NCI-H82 treated with DMSO at 0.1 percent for 48 hours (cell line): ENCODE measurements around the gene RAD51B.

Experiments
- DNase-seq: peaks from one replicate; lab custom pipeline; 2025; ENCODE audit not compliant: unreplicated experiment; lab: John Stamatoyannopoulos, UW

The RAD51B gene

DNA sequence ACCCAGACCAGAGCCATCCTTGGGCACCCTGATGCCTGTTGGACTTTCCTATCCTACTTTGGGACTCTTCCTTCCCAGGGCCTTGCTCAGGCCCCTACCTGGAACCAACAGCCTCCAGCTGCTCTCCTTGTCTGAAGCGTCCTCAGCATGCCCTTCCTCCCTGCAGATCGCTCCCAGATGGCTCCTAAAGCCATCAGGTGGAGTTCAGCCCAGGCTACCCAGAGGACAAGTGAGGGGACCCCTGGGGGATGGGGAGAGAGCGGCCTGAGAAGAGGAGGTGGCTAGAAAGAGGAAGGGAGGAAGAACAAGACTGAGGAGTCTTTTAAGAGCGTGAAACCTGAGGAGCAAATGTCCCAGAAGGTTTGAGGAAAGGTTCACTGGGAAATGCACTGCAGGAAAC is 736.7 kb downstream of the RAD51B start:
- no peak for DNase-seq

DNA sequence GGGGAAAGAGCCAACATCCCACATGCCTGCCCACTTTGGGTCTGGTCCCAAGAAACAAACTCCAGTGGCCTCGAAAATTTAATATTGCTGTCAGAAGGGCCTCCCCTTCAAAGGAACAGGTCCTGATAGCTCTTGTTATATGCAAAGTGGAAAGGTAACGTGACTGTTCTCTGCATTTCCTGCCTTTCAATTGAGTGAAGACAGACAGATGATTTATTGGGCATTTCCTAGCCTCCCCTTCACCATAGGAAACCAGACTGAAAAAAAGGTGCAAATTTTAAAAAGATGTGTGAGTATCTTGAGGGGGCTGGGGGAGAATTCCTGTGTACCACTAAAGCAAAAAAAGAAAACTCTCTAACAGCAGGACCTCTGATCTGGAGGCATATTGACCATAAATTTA is 738.1 kb downstream of the RAD51B start:
- no peak for DNase-seq

DNA sequence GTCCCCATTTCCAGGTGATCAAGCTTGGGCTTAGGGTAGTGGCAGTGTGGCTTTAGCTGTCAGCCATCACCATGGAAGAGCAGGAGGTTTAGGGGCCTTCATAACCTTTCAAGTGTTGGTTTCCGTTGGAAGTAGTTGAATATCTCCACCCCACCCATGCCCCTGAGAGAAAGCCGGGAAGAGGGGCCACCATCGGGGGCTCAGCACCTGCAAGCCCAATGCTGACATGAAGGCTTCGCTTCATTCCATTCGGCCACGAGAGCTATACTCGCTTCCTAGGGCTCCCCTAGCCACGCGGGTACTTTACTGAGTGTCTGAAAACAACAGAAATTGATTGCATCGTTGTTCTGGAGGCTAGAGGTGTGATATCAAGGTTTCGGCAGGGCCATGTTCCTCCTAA is 738.5 kb downstream of the RAD51B start:
- no peak for DNase-seq

DNA sequence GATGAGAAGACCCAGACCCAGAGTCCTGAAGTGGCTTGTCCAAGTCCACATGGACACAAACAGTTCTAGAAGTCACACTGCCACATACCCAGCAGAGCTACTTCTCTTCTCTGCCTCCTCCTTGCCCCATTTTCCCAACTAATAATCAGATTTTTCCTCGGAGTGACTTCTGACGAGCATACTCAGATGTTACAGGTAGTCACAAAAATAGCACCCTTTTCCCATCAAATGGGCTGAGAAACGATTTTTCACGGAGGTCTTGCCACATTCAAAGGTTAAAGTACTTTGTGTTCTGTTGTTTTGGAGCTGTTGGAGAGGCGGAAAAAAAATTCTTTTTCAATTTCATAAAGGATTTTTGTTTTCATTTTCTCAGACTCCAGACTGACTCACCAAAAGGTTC is 740.4 kb downstream of the RAD51B start:
- no peak for DNase-seq

DNA sequence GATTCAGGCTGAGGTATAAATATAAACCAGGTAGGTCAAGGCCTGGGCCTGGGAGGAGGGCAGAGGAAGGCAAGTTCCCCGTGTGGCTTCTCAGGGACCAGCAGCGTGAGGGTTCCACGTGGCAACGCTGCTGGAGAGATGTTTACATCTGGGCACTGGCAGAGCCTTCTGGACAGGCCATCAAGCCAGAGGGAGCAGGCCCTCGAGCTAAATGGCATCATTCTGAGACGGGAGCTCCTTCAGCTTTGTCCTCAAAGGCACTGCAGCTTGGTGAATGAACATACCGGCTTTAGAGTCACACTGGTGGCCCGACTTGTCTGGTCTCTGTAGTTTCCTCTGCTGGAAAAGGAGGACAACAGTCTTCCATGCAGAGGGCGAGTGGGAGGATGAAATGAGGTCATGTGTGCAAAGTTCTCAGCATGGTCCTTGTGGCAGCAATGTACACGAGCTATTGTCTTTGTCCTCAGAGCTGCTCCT is 742.0 kb downstream of the RAD51B start:
- no peak for DNase-seq

DNA sequence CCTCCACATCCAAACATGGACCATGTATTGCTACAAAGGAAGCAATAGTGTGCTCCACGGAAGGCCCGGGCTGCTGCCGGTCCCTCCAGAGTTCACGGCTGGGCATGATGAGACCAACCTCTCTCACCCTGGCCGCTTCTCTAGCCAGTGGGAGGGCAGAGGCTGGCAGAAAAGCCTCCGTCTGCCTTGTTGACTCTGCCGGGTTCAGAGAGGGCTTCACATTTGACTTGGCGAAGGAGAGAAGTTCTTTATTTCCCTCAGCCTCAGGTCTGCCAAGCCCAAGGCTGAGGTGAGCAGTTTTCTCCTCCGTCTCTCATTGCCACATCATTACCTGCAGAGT is 743.3 kb downstream of the RAD51B start:
- no peak for DNase-seq

DNA sequence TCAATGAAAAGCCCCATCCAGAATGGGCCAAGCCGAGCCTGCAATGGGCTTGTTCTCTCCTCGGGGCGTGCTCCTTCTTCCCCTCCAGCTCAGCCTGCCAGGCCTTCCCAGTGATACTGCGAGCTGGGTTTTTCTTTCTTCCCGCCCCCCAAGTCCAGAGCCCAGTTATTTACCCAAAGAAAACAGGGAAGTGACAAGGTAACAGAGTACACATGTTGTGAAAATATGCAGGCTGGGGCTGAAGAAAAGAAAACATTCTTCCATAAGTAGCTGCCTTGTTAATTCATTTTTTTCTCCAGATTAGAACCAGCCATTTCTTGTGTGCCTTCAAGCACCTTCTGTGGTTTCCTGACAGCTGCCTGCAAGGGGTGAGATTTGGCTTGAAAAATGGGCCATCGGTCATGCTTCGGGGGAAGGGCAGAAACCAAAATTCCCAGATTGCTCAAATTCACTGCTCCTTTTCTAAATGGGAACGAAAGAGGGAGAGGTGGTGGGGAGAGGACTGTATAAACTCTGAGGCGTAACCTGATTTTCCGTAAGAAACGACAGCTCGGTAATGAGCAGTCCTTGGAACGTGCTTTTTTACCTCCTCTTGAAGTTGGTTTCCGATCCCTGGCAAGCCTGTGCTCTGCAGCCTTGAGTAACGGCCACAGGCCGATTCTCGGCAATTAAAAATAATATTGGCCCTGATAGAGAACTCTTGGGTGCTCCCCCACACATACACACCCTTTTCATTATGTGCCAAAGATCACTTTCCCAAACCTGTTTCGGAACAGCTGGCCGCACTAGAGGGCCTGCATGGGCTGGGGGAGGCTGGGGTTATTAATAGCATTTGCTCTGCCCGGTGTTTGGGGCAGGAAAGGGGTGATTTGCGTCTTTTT is 743.9 kb downstream of the RAD51B start:
- DNase-seq = no peak

DNA sequence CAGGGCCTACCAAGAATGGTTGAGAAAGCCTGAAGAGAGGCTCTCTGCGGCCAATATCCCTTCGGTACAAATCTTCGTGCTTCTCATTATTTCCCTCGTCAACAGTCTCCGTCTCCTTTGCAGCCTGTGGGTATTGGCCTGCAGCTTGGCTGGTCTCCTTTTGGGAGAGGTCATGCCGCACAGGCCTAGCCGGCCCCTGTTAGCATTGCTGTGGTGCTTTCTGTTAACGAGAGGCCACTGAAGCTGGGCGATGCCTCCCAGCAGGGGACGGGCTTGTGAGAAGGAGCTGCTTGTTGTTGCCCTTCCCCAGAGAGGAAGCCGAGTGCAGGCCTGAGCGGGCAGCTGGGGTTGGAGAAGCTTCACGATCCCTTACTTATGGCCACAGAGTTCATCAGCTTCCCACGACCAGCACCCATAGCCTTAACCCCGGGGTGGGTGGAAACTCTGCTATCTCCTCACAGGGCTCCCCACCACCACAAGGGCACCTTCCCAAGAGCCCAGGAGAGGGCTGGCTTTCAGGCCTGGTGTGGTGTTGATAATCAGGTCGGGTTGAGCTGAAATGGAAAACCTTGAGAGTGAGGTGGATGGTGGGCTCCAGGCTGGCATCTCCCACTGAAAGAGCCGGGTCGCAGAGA is 744.7 kb downstream of the RAD51B start:
- no peak for DNase-seq

DNA sequence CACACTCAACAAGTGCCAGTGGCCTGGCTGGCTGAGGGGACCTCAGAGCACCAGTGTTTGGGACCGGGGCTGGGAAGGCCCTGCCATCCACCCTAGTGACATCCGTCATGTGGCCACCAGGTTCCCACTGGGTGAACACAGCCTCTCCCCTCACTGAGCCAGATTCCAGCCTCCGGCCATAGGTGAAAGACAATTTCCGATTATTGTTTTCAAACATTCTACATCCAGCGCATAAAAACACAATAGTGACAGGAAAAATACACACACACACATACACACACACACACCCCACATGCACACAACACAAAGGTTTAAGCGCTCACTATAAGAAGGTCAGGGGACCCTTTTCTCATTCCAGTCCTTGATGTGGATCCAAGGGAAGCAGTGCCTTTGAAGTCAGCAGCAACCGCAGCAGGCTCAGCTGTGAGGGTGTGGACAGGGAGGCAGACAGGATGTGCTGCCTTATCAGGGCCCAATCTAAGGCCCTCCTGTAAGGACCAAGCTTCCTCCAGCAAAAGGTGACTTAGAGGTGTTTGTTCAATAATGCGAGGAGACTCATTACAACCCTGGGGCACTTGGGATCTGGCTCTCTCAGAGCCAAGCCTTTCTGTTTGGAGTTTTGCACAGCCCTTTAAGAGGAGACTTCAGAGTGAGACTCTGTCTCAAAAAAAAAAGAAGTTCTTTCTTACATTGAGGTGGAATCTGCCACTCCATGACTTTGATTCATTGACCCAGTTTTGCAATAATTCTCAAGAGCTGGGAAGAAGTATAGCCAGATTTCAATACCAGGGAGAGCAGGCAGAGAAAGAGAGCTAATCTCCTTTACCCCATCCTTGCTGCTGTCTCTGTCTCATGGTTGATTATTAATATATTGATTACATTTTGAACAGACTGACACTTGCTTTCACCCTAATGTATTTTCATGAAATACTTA is 745.5 kb downstream of the RAD51B start:
- DNase-seq = no peak

DNA sequence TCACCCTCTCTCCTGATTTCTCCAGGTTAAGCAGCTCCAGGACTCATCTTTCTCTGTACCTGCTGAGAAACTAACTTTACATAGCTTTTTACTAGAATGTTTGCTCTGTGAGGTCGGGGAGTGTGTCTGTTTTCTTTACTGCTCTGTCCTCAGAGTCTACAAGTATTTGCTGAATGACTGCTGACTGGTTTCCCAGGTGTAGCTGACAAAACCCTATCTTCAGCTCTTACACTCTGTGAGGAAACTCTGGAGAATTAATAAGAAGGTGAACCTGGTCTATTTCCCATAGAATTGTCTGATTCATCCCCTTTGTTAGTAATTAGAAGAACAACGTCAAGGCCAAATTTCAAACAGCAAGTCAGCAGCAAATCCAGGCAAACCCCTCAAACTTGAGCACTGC is 746.5 kb downstream of the RAD51B start:
- no peak for DNase-seq

DNA sequence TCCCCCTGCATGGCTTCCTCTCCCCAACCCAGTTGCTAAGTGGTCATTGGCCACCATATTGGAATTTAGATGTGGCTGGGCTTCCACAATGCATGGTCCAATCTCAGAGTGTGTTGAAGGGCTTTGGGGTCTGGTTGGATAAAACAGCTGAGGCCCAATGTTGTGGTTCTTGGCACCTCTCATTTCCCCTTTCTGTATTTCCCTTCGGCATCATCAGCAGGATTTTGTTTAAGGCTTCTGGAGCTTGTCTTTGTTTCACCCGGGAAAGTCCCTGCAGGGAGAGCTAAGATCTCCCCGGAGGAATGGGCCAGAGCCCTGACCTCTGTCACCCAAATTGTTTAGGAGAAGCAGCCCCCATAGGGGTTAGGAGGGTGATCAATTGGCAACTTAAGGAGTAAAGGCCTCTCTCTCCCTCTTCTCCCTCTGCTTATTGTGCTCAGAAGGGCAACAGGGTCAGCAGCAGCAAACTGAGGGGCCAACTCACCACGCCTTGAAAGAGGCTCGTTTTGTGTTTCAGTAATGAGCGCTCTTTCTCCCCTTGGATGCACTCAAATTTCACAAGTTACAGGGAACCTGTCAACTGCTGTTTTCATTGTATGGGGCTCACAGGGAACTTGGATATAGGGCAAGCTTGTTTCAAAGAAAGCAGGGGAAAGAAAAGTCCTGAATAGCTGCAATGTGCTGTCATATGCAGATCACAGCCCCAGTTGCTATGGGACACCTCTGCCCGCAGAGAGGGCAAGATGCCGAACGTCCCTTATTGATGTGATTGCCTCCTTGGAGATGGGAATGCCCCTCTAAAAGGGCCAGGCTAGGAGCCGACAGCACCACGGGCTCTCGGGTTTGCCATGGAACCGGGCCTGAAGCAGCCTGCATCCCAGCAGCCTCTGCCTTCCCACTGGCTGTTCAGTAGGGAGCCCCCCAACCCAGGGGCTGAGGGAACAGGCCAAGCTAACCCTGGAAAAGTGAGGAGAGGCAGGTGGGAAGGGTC is 749.6 kb downstream of the RAD51B start:
- no peak for DNase-seq

DNA sequence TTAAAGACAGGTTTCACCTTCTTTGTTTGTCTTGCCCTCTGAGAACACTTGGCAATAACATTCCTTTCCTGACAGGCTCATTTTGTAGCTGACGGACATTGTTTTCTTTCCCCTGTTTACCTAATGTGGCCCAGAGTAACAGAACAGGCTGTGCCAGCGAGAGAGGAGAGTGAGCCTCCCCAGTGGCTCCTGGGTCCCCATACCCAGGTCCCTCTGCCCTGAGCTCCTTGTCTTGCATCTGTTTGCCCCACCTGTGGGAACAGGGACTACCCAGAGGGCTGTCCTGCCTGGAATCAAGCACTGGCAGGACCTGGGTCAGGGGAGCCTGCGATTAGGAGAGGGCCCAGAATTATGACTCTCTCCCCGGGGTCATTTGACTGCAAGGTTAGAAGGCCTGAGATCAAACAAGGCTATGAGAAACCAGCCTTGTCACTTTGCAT is 750.4 kb downstream of the RAD51B start:
- no peak for DNase-seq

DNA sequence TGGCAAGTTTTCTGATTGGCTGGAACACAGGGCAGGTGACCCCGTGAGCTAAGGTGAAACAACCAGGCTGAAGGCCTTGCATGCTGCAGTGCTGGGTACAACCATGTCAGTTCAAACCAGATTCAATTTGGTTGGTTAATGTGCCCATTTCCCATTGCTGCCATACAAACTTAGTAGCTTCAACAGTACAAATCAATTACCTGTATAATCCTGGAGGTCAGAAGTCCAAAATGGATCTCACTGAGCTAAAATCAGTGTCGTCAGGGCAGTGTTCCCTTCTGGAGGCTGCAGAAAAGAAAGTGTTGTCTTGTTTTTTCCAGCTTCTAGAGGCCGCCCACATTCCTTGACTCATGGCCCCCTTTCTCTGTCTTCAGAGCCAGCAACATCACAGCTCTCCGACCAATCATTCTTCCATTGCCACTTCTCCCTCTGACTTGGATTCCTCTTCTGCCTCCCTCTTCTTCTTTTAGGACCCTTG is 751.6 kb downstream of the RAD51B start:
- DNase-seq = no peak

DNA sequence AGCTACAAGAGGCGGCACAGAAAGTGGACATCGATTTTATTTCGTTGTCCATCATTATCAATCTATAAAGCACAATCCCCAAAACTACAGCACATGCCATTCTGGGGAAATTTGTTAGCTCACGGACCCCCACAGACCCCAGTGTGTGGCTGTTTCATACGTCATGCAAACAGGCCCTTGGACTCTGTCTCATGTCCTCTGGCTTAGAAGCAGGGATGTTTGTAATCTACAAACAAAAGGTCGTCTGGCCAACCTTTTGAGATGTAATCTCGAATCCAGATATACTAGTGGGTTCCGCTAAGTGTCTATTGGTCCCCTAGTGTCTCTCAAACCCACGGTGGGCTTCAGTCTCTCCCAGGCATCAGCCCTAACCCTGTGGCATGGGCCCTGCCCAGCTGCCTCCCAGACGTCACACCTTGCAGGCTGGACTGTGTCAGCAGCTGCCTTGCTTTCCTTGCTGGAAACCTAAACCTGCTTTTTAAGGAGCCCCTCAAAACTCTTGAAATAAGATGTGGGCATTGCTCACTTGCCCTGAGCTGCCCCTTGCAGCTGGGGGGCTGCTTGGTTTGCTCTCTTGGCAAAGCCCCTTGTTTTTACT is 752.4 kb downstream of the RAD51B start:
- DNase-seq = no peak

DNA sequence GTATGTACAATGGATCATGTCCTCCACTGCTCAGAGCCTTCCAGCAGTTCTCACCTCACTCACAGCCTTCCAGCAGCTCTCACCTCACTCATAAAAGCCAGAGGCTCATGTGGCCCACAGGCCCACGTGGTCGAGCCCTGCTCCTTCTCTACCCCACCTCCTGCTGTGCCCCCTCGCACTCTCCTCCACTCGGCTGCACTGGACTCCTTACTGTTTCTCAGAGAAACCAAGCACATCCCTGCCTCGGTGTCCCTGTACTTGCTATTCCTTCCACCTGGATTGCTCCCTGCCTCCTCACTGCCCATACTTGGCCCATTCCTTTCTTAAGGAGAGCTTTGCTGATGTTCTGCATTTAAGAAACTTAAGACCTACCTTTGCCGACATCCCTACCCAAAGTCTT is 753.5 kb downstream of the RAD51B start:
- no peak for DNase-seq

DNA sequence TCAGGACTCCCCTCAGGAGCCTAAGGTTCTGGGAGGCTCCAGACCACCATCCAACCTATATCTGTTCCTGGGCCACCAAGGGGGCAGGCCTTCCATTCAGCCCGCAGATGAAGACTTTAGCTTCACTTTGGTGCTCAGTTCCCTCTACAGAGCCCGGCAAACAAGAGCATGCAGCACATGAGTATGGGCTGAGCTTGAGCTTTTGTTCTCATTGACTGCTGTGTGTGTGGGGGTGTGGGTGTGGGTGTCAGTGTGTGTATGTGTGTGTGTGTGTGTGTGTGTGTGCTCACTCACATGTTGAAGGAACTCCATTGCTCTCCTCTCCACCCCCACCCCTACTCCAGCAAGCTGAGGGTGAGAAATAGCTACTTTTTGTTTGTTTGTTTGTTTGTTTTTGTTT is 754.1 kb downstream of the RAD51B start:
- DNase-seq = no peak

DNA sequence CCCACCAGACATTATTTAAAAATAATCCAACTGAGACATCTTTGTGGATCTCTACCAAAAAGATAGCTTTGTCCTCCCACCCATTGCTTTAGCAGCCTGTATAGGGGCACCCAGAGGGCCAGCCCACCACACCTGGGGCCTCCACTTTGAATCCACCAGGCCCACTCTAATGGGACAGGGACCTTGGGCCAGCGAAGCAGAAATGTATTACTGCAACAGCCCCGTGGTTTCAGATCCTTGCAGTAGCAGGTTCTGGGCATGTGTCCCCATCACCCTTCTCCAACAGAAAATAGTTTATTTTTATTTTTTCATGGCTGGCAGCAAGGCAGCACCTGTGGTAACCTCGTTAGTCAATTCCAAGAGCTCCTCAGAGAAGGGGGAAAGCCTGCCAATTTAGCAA is 754.9 kb downstream of the RAD51B start:
- DNase-seq = no peak

DNA sequence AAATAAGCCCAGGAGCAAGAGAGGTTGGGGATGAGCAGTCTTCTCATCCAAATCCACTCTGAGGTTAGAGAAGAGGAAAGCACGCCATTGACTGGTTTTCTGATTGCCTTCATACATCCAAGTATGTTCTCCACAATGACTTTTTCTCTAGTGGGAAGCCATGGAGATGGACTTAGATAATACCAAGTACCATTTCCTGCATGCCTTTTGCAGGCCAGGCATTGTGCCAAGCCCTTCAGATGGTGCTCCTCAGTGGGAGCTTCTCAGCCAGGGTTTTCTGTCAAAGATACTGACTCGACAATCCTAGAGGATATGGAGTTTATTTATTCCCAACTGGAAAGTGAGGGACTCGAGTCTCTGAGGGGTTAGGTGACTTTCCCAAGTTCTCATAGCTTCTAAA is 755.3 kb downstream of the RAD51B start:
- no peak for DNase-seq

DNA sequence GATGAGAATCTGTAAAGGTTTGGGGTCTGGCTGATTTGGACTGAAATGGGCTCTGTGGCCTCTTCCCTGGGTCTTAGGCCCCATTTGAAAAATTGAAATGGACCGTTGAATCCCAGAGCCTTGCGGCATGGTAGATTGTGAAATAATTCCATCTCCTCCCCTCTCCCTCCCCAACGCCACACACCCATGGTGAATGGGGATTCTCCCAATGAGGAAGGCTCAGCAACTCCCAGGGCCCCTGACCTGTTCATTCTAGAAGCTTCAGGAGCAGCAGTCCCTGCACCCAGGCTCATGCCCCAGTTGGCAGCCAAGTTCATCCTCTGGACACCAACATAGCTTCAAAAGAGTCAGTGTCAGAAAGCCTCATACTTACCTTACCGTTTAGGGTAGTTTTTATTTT is 755.8 kb downstream of the RAD51B start:
- DNase-seq = no peak

DNA sequence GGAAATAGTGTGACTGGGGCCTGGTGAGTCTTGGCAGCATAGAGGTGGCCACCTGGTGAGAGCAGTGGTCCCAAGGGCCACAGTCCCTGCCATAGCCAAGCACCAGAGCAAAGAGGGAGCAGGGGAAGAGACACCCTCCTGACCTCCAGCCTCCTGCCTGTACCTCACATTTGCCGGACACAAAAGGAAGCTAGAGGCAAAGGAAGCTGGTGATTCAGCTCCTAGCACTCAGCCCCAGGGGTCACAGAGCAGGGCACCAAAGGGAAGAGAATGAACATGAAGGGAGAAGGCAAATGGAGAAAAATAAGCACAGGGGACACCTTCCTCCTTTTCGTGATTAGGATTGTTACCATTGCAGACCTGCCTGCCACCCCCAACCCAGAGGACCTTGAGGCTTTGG is 756.5 kb downstream of the RAD51B start:
- DNase-seq = no peak
